ENCODE data around the gene SPRR3. TPM values are rescaled to one million over a fixed set of nuclear protein-coding genes. Genes with fewer than 3 reads are reported as not detected.

Gene SPRR3
- total RNA-seq, 2 experiments from 2014 or later, result not detected

- ATAC-seq (ENCODE audit: poor library complexity) (no peak), DNase-seq (no peak)
- Mint-ChIP-seq H3K9me3 (peaks cover 5% of the 10 kb centered on the region), H3K27me3 (peaks cover 66% of the 10 kb centered on the region), H3K36me3 (ENCODE audit: low read depth) (no peaks in the 10 kb centered on the region), H3K4me1 (ENCODE audit: low read depth) (no peaks in the 10 kb centered on the region), H3K4me3 (no peak overlapping the region), H3K27ac (no peak overlapping the region)
- CTCF ChIA-PET, result no interaction called here
- TF ChIP-seq, protein P1, sequence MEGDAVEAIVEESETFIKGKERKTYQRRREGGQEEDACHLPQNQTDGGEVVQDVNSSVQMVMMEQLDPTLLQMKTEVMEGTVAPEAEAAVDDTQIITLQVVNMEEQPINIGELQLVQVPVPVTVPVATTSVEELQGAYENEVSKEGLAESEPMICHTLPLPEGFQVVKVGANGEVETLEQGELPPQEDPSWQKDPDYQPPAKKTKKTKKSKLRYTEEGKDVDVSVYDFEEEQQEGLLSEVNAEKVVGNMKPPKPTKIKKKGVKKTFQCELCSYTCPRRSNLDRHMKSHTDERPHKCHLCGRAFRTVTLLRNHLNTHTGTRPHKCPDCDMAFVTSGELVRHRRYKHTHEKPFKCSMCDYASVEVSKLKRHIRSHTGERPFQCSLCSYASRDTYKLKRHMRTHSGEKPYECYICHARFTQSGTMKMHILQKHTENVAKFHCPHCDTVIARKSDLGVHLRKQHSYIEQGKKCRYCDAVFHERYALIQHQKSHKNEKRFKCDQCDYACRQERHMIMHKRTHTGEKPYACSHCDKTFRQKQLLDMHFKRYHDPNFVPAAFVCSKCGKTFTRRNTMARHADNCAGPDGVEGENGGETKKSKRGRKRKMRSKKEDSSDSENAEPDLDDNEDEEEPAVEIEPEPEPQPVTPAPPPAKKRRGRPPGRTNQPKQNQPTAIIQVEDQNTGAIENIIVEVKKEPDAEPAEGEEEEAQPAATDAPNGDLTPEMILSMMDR (IDR thresholded peaks at IDR 0.05), result no peak
- H3K27ac ChIP-seq (ENCODE audit: low read depth in 1 of 2, low read length in 2 of 2), result no peak overlapping the region
- POLR2A ChIA-PET, result no interaction called here
- H3K4me1 ChIP-seq (ENCODE audit: insufficient read depth, low read length), result no peaks in the 10 kb centered on the region
- no peak overlapping the region for H3K4me3 ChIP-seq (ENCODE audit: low read length)
- intact Hi-C loops (cut with DNase I, micrococcal nuclease), result no loop called here
- H3K27me3 ChIP-seq (ENCODE audit: control insufficient read depth in 1 of 2, insufficient read depth in 2 of 2, low read length in 2 of 2), result peaks cover 0 to 7% of the 10 kb centered on the region in 2 experiments
- no peaks in the 10 kb centered on the region for H3K36me3 ChIP-seq (ENCODE audit: insufficient read depth, low read length)
- no peaks in the 10 kb centered on the region for H3K9me3 ChIP-seq (ENCODE audit: control insufficient read depth in 1 of 2, insufficient read depth in 1 of 2, low read length in 2 of 2)
Observed at GRCh38 chr1:153023109-153023508, 21.6 kb downstream of the SPRR3 start.

- POLR2A ChIA-PET, result no interaction called here
- no peaks in the 10 kb centered on the region for H3K9me3 ChIP-seq (ENCODE audit: control insufficient read depth in 1 of 2, insufficient read depth in 1 of 2, low read length in 2 of 2)
- H3K4me3 Mint-ChIP-seq, result no peak overlapping the region
Observed at GRCh38 chr1:153024413-153024812, 22.9 kb downstream of the SPRR3 start.

DNA sequence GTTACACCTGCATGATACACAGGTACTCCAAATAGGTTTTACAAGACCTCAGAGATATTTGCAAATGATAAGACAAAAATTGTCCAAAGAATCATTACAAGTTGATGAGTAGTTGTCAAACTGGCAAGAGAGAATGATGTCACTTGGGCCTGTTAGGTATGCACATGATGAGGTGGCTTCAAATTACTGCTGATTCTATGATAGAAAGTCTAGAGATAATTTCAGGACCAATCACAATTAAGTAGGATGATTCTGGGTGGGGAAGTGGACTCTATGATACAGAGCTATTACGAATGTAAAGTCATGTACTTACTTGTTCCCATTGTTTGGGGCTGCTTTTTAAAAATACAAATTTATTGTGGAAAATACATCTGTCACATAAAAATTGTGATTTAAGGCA lies 24.2 kb downstream of the SPRR3 start:
- no peak for ATAC-seq (ENCODE audit: poor library complexity)
- H3K4me1 Mint-ChIP-seq (ENCODE audit: low read depth), result no peaks in the 10 kb centered on the region
- no peaks in the 10 kb centered on the region for H3K36me3 Mint-ChIP-seq (ENCODE audit: low read depth)
- intact Hi-C loops (cut with DNase I, micrococcal nuclease), result no loop called here
- H3K4me1 ChIP-seq (ENCODE audit: insufficient read depth, low read length), result no peaks in the 10 kb centered on the region
- ChIA-PET POLR2A (no interaction called here), CTCF (no interaction called here)
- H3K4me3 Mint-ChIP-seq, result no peak overlapping the region
- TF ChIP-seq, protein P1 (IDR thresholded peaks at IDR 0.05), result no peak
- H3K27ac Mint-ChIP-seq, result no peak overlapping the region
- H3K27me3 ChIP-seq (ENCODE audit: control insufficient read depth in 1 of 2, insufficient read depth in 2 of 2, low read length in 2 of 2), result no peaks in the 10 kb centered on the region
- peaks cover 53% of the 10 kb centered on the region for H3K27me3 Mint-ChIP-seq
- no peak overlapping the region for H3K27ac ChIP-seq (ENCODE audit: low read depth in 1 of 2, low read length in 2 of 2)
- DNase-seq, result no peak
- no peaks in the 10 kb centered on the region for H3K9me3 Mint-ChIP-seq
- no peak overlapping the region for H3K4me3 ChIP-seq (ENCODE audit: low read length)
- H3K36me3 ChIP-seq (ENCODE audit: insufficient read depth, low read length), result no peaks in the 10 kb centered on the region
- H3K9me3 ChIP-seq (ENCODE audit: control insufficient read depth in 1 of 2, insufficient read depth in 1 of 2, low read length in 2 of 2), result no peaks in the 10 kb centered on the region

More at GRCh38 chr1:153024413-153024812, 22.9 kb downstream of the SPRR3 start:
- Mint-ChIP-seq H3K27me3 (peaks cover 64% of the 10 kb centered on the region), H3K4me1 (ENCODE audit: low read depth) (no peaks in the 10 kb centered on the region), H3K9me3 (peaks cover 3% of the 10 kb centered on the region), H3K36me3 (ENCODE audit: low read depth) (no peaks in the 10 kb centered on the region), H3K27ac (no peak overlapping the region)
- Histone ChIP-seq H3K4me3 (ENCODE audit: low read length) (no peak overlapping the region), H3K27ac (ENCODE audit: low read depth in 1 of 2, low read length in 2 of 2) (no peak overlapping the region), H3K27me3 (ENCODE audit: control insufficient read depth in 1 of 2, insufficient read depth in 2 of 2, low read length in 2 of 2) (no peaks in the 10 kb centered on the region), H3K36me3 (ENCODE audit: insufficient read depth, low read length) (no peaks in the 10 kb centered on the region), H3K4me1 (ENCODE audit: insufficient read depth, low read length) (no peaks in the 10 kb centered on the region)
- CTCF ChIA-PET, result no interaction called here
- DNase-seq, result no peak
- TF ChIP-seq, protein P1 (IDR thresholded peaks at IDR 0.05), result no peak
- no peak for ATAC-seq (ENCODE audit: poor library complexity)
- intact Hi-C loops (cut with DNase I, micrococcal nuclease), result no loop called here
